Ovary (tissue), 9 donors: ENCODE data around the gene XXYLT1. TPM values are rescaled to one million over a fixed set of nuclear protein-coding genes. Genes with fewer than 3 reads are reported as not detected.
A peak's percentile ranks its signal among the peaks of the same experiment; 100 is the strongest.

Experiments
- DNase-seq, 5 donors: peaks; one replicate each; pipeline ENCODE4 v3.0.0-alpha.2; 2019 to 2020
- H3K27ac ChIP-seq, 2 donors: fragments of 200-600 bp; one replicate each; pipeline versions ENCODE4 v1.5.1 to v1.8.0; 2019 to 2022
- H3K27me3 ChIP-seq: fragments of 200-600 bp; one replicate; pipeline ENCODE4 v1.8.0; 2022
- H3K36me3 ChIP-seq: fragments of 200-600 bp; sonication (generic); one replicate; pipeline ENCODE4 v1.5.1; 2019
- H3K4me1 ChIP-seq: one replicate; pipeline ENCODE4 v1.8.1; 2013; ENCODE audit warnings: mild to moderate bottlenecking, moderate library complexity; ENCODE audit not compliant: insufficient read depth
- H3K4me3 ChIP-seq: fragments of 200-600 bp; sonication (generic); one replicate; pipeline ENCODE4 v1.5.1; 2017
- H3K9me3 ChIP-seq, 2 donors: fragments of 200-600 bp in 1 of 2; sonication (generic) in 1 of 2; one replicate each; pipeline versions ENCODE4 v1.5.1 to v1.8.1; 2013 to 2019; ENCODE audit warnings: mild to moderate bottlenecking in 1 of 2, moderate library complexity in 1 of 2
- EP300 ChIP-seq: sonication (generic); formaldehyde crosslinking; IDR thresholded peaks from one replicate; pipeline ENCODE4 v1.6.1; 2017; ENCODE audit warnings: antibody characterized with exemption
- POLR2A ChIP-seq: fragments of 450-650 bp; IDR thresholded peaks from one replicate; pipeline ENCODE4 v1.6.1; 2017; ENCODE audit warnings: antibody characterized with exemption, mild to moderate bottlenecking, moderate library complexity
- WGBS, 3 donors: extraction: QIAGEN DNeasy Blood & Tissue Kit in 1 of 3; methylation state at CpG; one replicate each; pipeline versions ENCODE4 v1.1.5 to v1.1.7; 2013 to 2017; 5-methylcytosine and 5-hydroxymethylcytosine counted together
- intact Hi-C, 4 donors: fragments of 100-400 bp; cut with DNase I; formaldehyde crosslinking; loops; one replicate each; pipeline versions ENCODE4 v1.11.0 to v1.15.1; 2022 to 2023
- polyA plus RNA-seq, 2 donors: library from polyadenylated mRNA; stranded (reverse); fragments of 200-250 nt in 1 of 2; fragments of 350-450 nt in 1 of 2; fragmentation: Illumina TruSeq in 1 of 2; extraction: RNeasy Lipid Tissue Mini Kit (QIAGEN cat#74804) in 1 of 2; gene quantifications; one replicate each; pipeline ENCODE4 v1.2.3, GENCODE V29; 2013 to 2014
- total RNA-seq, 7 donors: library from RNA; depleted of rRNA in 2 of 7; stranded (reverse); fragments of >200 nt in 2 of 7; fragmentation: NEBNext Ultra II Directional in 3 of 7; extraction: Animal tissue kit (Norgen Biotek cat#: 25700) in 3 of 7; gene quantifications; one replicate each; pipeline versions ENCODE4 v1.1.0 to v1.2.4, GENCODE V29; 2016 to 2023
- TF ChIP-seq, protein P1 (sequence below), 3 donors: fragments of 450-650 bp in 2 of 3; fragments of 200-600 bp in 1 of 3; IDR thresholded peaks; one replicate each; pipeline versions ENCODE4 v1.5.1 to v1.8.0; 2016 to 2022; ENCODE audit warnings: antibody characterized with exemption in 3 of 3, mild to moderate bottlenecking in 1 of 3
- donor health status: DM: no; HTN: no; CAD: no; lungs with moderate emphysema.
- donor health status: DM: no; HTN: no; CAD: no.
- donor health status: Bipolar disorder and iron deficiency.
- donor health status: DM: yes; HTN: yes; CAD: no.
- donor health status: DM: no; HTN: no; CAD: no.
- donor health status: DM: yes; HTN: yes; CAD: no.

Gene XXYLT1
- total and polyA plus RNA-seq, 9 donors: 5.6 to 13.6 (median 10.2) TPM

DNA sequence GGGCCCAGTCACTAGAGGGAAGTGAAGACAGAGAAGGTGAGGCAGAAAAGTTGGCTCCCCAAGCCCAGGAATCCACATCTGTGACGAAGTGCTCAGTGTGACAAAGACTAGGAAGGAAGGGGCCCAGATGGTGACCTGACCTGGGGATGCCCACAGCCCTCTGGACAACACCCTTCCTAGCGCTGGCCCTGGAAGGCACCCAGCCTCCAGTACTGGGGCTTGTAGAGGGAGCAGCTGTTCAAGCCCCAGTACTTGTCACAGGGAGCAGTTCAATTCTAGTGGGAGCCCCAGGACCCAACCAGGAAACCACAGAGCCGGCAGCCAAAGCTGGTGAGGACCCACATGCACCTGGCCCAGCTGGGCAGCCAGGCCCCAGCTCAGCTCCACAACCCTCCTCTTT is 190.8 kb downstream of the XXYLT1 start:
- WGBS, 3 donors: 77 to 91% (median 82%) methylated on average over 3 of the region's 3 CpGs
- no peak for TF ChIP-seq EP300
- TF ChIP-seq, protein P1, sequence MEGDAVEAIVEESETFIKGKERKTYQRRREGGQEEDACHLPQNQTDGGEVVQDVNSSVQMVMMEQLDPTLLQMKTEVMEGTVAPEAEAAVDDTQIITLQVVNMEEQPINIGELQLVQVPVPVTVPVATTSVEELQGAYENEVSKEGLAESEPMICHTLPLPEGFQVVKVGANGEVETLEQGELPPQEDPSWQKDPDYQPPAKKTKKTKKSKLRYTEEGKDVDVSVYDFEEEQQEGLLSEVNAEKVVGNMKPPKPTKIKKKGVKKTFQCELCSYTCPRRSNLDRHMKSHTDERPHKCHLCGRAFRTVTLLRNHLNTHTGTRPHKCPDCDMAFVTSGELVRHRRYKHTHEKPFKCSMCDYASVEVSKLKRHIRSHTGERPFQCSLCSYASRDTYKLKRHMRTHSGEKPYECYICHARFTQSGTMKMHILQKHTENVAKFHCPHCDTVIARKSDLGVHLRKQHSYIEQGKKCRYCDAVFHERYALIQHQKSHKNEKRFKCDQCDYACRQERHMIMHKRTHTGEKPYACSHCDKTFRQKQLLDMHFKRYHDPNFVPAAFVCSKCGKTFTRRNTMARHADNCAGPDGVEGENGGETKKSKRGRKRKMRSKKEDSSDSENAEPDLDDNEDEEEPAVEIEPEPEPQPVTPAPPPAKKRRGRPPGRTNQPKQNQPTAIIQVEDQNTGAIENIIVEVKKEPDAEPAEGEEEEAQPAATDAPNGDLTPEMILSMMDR (IDR thresholded peaks at IDR 0.05): no peak
- no peak for TF ChIP-seq POLR2A
- DNase-seq: no peak

DNA sequence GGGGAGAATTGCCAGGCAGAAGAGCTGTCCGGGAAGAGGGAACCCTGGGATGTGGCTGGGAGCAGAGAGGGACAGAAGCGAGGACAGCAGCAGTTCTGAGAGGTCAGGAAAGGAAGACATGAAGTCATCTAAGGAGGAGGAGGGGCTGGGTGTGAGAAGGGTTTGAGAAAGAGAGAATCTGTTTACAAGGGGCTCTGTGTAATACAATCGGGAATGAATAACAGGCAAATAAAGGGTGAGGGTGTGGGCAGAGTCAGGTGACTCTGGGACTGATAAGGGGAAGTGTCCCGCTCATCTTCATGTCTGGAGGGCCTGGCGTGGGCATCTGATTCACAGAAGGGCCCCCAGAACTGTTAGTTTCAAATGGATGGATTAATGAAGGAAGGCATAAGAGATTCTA is 191.3 kb downstream of the XXYLT1 start:
- intact Hi-C loops: no loop called here
- Histone ChIP-seq H3K4me3 (no peak overlapping the region), H3K9me3 (no peaks in the 10 kb centered on the region), H3K36me3 (no peaks in the 10 kb centered on the region), H3K27me3 (no peaks in the 10 kb centered on the region), H3K4me1 (peaks cover 5% of the 10 kb centered on the region), H3K27ac (no peak overlapping the region)
- TF ChIP-seq, protein P1 (IDR thresholded peaks at IDR 0.05): no peak
- TF ChIP-seq POLR2A: no peak
- TF ChIP-seq EP300: no peak
- WGBS, 3 donors: 84 to 85% (median 85%) methylated on average over 5 of the region's 5 CpGs
- DNase-seq: no peak

More for the DNA sequence above, 190.8 kb downstream of the XXYLT1 start:
- Histone ChIP-seq H3K4me3 (no peak overlapping the region), H3K4me1 (peaks cover 5% of the 10 kb centered on the region), H3K27me3 (no peaks in the 10 kb centered on the region), H3K36me3 (no peaks in the 10 kb centered on the region), H3K9me3 (no peaks in the 10 kb centered on the region), H3K27ac (no peak overlapping the region)
- intact Hi-C loops: no loop called here

DNA sequence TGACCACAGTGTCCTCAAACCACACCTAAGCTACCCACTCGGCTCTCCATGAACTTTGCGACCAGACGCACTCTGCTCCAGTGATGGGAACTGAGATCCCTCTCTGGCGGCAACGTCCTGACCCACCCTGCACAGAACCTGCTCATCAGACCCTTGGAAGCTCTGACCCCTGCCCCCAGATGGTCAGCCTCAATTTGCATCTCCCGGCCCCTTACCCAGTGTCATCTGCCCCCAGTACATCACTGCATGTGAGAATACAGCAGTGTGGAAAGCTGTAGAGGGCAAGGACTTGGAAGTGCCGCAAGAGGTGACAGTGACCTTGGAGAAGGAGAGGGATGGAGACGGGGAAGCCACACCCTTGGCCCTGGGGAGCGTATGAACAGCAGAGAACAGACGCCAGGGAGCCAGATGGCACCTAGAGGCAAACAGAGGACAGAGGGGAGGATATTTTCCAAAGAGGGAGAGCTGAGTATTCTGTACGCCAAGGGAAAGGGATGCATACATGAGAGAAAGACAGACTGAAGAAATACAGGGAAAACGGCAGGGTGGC is 192.0 kb downstream of the XXYLT1 start:
- no peaks in the 10 kb centered on the region for H3K9me3 ChIP-seq
- H3K4me1 ChIP-seq: peaks cover 5% of the 10 kb centered on the region
- H3K27ac ChIP-seq: no peak overlapping the region
- intact Hi-C loops: no loop called here
- DNase-seq: no peak
- TF ChIP-seq POLR2A: no peak
- TF ChIP-seq, protein P1 (IDR thresholded peaks at IDR 0.05): no peak
- 80 to 84% (median 82%) methylated on average over 12 of the region's 12 CpGs for WGBS, 3 donors
- H3K36me3 ChIP-seq: no peaks in the 10 kb centered on the region
- no peaks in the 10 kb centered on the region for H3K27me3 ChIP-seq
- H3K4me3 ChIP-seq: no peak overlapping the region

DNA sequence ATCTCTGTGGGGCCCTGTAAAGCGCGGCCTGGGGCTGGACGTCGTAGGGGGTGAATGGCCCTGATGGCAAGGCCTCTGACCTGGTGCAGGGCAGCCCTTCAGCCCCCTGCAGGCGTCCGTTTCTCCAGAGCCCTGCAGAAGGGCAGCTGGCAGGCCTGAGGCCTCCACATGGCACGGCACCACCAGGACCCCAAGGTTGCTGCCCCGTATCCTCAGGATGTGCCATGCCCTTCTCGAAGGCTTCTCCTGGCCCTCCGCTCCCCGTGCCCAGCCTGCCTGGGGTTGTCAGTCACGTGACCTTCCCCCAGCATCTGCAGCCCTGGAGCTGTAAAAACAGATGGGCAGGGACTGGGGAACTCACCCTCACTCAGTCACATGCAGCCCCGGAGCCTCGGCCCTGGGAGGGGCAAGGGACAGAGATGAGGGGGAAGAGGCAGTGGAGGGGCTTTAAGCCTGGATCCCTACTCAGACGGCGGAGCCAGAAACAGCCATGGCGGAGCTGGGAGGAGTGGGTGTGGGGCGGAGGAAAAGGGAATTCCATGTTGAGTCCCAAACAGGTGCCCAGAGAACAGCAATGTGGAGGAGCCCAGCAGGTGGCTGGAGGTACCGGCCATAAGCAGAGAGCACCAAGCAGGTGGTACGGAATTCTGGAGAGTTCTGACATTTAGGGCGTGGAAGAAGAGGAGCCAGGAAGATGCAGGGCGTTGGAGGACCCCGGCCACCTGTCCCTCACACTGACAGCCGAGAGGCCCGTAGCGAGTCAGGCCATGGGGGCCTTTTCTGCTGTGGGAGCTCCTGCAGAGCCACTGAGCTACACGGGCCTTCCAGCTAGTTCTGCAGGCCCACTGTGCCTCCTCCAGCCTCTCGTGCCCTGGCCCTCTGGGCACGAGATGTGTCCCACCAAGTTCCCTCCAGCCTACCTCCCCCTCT is 193.1 kb downstream of the XXYLT1 start:
- TF ChIP-seq EP300 (no peak), POLR2A (no peak)
- TF ChIP-seq, protein P1 (IDR thresholded peaks at IDR 0.05): no peak
- no peaks in the 10 kb centered on the region for H3K9me3 ChIP-seq
- peaks cover 5% of the 10 kb centered on the region for H3K4me1 ChIP-seq
- no peak overlapping the region for H3K27ac ChIP-seq
- intact Hi-C loops: no loop called here
- no peak overlapping the region for H3K4me3 ChIP-seq
- H3K36me3 ChIP-seq: no peaks in the 10 kb centered on the region
- no peaks in the 10 kb centered on the region for H3K27me3 ChIP-seq
- peak in 1 of 5 donors; percentile 10 for DNase-seq
- 85 to 91% (median 90%) methylated on average over 29 of the region's 29 CpGs for WGBS, 3 donors
